SK-N-SH (cell line): ENCODE data around the gene PCDH17.

Experiments
- EZH2phosphoT487 ChIP-seq: fragments of 200-600 bp; sonication (generic); IDR thresholded peaks from 2 replicates; pipeline ENCODE4 v1.6.1; 2017; ENCODE audit warnings: low read depth, mixed run types, mild to moderate bottlenecking, antibody characterized with exemption, moderate library complexity, borderline replicate concordance
- GATA2 ChIP-seq: sonication (generic); formaldehyde crosslinking; IDR thresholded peaks from 2 replicates; pipeline ENCODE4 v1.5.0; 2020; ENCODE audit warnings: mild to moderate bottlenecking, missing genetic modification reagents
- IRF3 ChIP-seq: fragments of 150-350 bp; IDR thresholded peaks from 2 replicates; pipeline ENCODE4 v1.6.1; 2016; ENCODE audit warnings: mild to moderate bottlenecking, low read depth, low read length
- MAX ChIP-seq: IDR thresholded peaks from 2 replicates; pipeline ENCODE4 v1.4.0; 2012; ENCODE audit warnings: low read depth
- MXI1 ChIP-seq: IDR thresholded peaks from 2 replicates; pipeline ENCODE4 v1.6.1; 2012; ENCODE audit warnings: mild to moderate bottlenecking, low read depth, low read length, improper control_type of control experiment
- PBX3 ChIP-seq: IDR thresholded peaks from 2 replicates; pipeline ENCODE4; 2012
- RAD21 ChIP-seq: IDR thresholded peaks from 2 replicates; pipeline ENCODE4 v1.6.1; 2012; ENCODE audit warnings: mild to moderate bottlenecking, low read length
- REST ChIP-seq: IDR thresholded peaks from 2 replicates; pipeline ENCODE4 v1.6.1; 2012; ENCODE audit warnings: mild to moderate bottlenecking, low read depth, low read length, moderate library complexity
- RXRA ChIP-seq: IDR thresholded peaks from 2 replicates; pipeline ENCODE4 v1.4.0; 2012; ENCODE audit warnings: low read depth, mild to moderate bottlenecking, borderline replicate concordance
- SMC3 ChIP-seq: IDR thresholded peaks from 2 replicates; pipeline ENCODE4 v1.6.1; 2012; ENCODE audit warnings: low read depth, low read length, improper control_type of control experiment
- TAF1 ChIP-seq: IDR thresholded peaks from 2 replicates; pipeline ENCODE4 v1.6.1; 2012; ENCODE audit warnings: low read depth, mild to moderate bottlenecking, low read length, moderate library complexity, borderline replicate concordance
- TEAD4 ChIP-seq: IDR thresholded peaks from 2 replicates; pipeline ENCODE4 v1.4.0; 2012; ENCODE audit warnings: mild to moderate bottlenecking, borderline replicate concordance; ENCODE audit not compliant: insufficient read depth
- TF ChIP-seq, protein P1 (sequence below): fragments of 200-600 bp; sonication (generic); IDR thresholded peaks from 2 replicates; pipeline ENCODE4 v1.6.1; 2017; ENCODE audit warnings: antibody characterized with exemption, mild to moderate bottlenecking, moderate library complexity

- no peak for TF ChIP-seq MXI1
- TF ChIP-seq, protein P1, sequence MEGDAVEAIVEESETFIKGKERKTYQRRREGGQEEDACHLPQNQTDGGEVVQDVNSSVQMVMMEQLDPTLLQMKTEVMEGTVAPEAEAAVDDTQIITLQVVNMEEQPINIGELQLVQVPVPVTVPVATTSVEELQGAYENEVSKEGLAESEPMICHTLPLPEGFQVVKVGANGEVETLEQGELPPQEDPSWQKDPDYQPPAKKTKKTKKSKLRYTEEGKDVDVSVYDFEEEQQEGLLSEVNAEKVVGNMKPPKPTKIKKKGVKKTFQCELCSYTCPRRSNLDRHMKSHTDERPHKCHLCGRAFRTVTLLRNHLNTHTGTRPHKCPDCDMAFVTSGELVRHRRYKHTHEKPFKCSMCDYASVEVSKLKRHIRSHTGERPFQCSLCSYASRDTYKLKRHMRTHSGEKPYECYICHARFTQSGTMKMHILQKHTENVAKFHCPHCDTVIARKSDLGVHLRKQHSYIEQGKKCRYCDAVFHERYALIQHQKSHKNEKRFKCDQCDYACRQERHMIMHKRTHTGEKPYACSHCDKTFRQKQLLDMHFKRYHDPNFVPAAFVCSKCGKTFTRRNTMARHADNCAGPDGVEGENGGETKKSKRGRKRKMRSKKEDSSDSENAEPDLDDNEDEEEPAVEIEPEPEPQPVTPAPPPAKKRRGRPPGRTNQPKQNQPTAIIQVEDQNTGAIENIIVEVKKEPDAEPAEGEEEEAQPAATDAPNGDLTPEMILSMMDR: no peak
- TF ChIP-seq SMC3: no peak
- no peak for TF ChIP-seq MAX
- TF ChIP-seq TEAD4: no peak
- no peak for TF ChIP-seq RXRA
- TF ChIP-seq TAF1: no peak
- TF ChIP-seq GATA2: no peak
- no peak for TF ChIP-seq IRF3
- TF ChIP-seq RAD21: no peak
- TF ChIP-seq REST: no peak
- no peak for TF ChIP-seq EZH2phosphoT487
- no peak for TF ChIP-seq PBX3
Measured at GRCh38 chr13:57740719-57741118, 109.2 kb downstream of the PCDH17 start.
